ENCODE measurements around the gene ATRAID.

DNA sequence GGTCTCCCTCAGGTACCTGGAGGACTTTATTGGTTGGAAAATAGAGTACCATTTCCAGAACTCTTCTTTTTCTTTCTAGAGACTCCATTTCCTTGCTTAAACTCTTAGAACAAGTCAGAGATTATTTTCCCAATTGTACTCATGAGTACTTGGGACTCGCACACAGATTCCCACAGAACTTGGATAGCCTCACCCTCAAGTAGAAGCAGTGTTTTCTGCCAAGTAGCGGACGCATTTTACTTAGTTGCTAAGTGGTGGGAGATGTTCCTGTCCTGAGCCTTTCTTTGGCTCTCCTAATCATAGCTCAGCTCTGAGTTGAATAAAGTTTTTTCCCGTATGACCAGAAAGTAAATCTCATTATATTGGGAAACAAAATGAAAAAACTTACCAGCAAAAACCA lies 33.8 kb downstream of the ATRAID start:
- TF ChIP-seq, protein P1, sequence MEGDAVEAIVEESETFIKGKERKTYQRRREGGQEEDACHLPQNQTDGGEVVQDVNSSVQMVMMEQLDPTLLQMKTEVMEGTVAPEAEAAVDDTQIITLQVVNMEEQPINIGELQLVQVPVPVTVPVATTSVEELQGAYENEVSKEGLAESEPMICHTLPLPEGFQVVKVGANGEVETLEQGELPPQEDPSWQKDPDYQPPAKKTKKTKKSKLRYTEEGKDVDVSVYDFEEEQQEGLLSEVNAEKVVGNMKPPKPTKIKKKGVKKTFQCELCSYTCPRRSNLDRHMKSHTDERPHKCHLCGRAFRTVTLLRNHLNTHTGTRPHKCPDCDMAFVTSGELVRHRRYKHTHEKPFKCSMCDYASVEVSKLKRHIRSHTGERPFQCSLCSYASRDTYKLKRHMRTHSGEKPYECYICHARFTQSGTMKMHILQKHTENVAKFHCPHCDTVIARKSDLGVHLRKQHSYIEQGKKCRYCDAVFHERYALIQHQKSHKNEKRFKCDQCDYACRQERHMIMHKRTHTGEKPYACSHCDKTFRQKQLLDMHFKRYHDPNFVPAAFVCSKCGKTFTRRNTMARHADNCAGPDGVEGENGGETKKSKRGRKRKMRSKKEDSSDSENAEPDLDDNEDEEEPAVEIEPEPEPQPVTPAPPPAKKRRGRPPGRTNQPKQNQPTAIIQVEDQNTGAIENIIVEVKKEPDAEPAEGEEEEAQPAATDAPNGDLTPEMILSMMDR (IDR thresholded peaks at IDR 0.05): no peak
- TF ChIP-seq POLR2A (IDR thresholded peaks at IDR 0.05; ENCODE audit: low read depth): no peak

All from esophagus muscularis mucosa (tissue), 3 donors.